Femur (tissue), 1 donor: ENCODE measurements around the gene KCNQ5.
"Not testable (repeated sequence)": the region's sequence is repeated elsewhere in the genome, so short reads cannot be mapped to it uniquely, and the experiment has no call there.

ENCODE experiments used
- DNase-seq: peaks from one replicate; pipeline ENCODE4 v3.0.0-alpha.2; 2017

The KCNQ5 gene

GRCh38 chr6:73152556-73152955 is 530.7 kb downstream of the KCNQ5 start:
- no peak for DNase-seq

GRCh38 chr6:73152966-73153757 is 531.3 kb downstream of the KCNQ5 start:
- no peak for DNase-seq

GRCh38 chr6:73156793-73157767 is 535.2 kb downstream of the KCNQ5 start:
- DNase-seq, result no peak

- no peak for DNase-seq
Observed at GRCh38 chr6:73157870-73158269, 536.0 kb downstream of the KCNQ5 start.

- no peak for DNase-seq
Observed at GRCh38 chr6:73169111-73169510, 547.2 kb downstream of the KCNQ5 start.

- no peak for DNase-seq
Observed at GRCh38 chr6:73169633-73170032, 547.8 kb downstream of the KCNQ5 start.

- no peak for DNase-seq
Observed at GRCh38 chr6:73174646-73175045, 552.8 kb downstream of the KCNQ5 start.

- DNase-seq, result no peak
Observed at GRCh38 chr6:73176057-73176456, 554.2 kb downstream of the KCNQ5 start.

GRCh38 chr6:73177221-73177944 is 555.5 kb downstream of the KCNQ5 start:
- DNase-seq, result no peak

GRCh38 chr6:73180076-73180738 is 558.3 kb downstream of the KCNQ5 start:
- no peak for DNase-seq

GRCh38 chr6:73180763-73181619 is 559.1 kb downstream of the KCNQ5 start:
- DNase-seq, result peak; percentile 45

- no peak for DNase-seq
Observed at GRCh38 chr6:73182021-73182607, 560.2 kb downstream of the KCNQ5 start.

GRCh38 chr6:73193302-73193701 is 571.4 kb downstream of the KCNQ5 start:
- DNase-seq, result not testable (repeated sequence)

- no peak for DNase-seq
Observed at GRCh38 chr6:73194744-73195143, 572.9 kb downstream of the KCNQ5 start.

- no peak for DNase-seq
Observed at GRCh38 chr6:73200247-73200646, 578.4 kb downstream of the KCNQ5 start.

- DNase-seq, result no peak
Observed at GRCh38 chr6:73200735-73201134, 578.9 kb downstream of the KCNQ5 start.

GRCh38 chr6:73203098-73203497 is 581.2 kb downstream of the KCNQ5 start:
- DNase-seq, result no peak

GRCh38 chr6:73204252-73204651 is 582.4 kb downstream of the KCNQ5 start:
- no peak for DNase-seq

- DNase-seq, result no peak
Observed at GRCh38 chr6:73207221-73207837, 585.5 kb downstream of the KCNQ5 start.

GRCh38 chr6:73209117-73209516 is 587.3 kb downstream of the KCNQ5 start:
- no peak for DNase-seq

- no peak for DNase-seq
Observed at GRCh38 chr6:73216859-73217258, 595.0 kb downstream of the KCNQ5 start.
